GM18873 (cell line): ENCODE results near the gene KRT80.

ENCODE experiments used
- ATAC-seq: cut with Tn5 transposase; IDR thresholded peaks from one replicate; pipeline ENCODE4 v1.9.1; 2021; ENCODE audit warnings: mild to moderate bottlenecking, moderate library complexity, moderate number of reproducible peaks; ENCODE audit not compliant: unreplicated experiment, low FRiP score

Gene KRT80

DNA sequence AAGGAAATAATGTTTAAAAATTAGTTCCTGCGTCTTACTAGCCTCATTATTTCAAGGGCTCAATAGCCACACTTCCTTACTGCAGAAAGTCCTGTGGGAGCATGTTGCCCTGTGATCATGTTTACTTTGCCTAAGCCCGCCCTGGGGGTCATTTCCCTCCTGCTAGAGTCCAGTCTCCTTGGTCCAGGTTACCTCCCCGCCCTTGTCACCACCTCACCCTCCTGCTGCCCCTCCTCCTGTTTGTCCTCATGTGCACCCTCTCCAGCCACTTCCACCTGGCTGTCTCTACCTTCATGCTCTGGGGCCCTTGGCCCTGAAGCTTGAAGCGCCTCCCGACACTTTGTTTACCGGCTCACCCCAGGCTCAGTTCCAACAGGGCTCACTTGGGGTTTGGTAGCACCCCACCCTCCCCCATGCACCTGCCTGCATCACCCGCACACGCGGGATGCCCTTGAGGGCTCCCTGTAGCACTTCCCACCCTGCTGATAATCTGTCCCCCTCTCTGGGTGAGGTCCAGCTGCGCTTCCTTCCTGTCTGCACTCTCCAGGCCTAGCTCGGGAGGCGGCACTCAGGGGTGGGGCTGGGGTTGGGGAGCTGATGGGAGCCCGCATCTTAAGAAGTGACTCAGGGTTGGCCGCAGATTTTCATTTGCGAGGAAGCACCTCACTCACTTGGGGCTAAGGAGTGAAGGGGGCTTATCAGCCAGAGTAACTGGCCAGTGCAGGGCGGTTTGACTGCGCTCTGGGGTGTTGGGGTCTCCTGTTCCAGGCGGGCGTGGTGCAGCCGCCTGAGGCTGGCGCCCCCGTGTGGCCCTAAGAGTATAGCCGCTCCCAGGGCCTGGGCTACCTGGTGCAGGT, 72.2 kb downstream of the KRT80 start:
- ATAC-seq = no peak
